GOT3 (cell line): Measurements from ENCODE around the gene FSTL4.

Experiments used
- DNase-seq: peaks from one replicate; lab custom pipeline; 2025; ENCODE audit warnings: mixed read lengths; lab: John Stamatoyannopoulos, UW

FSTL4 gene

GRCh38 chr5:133386662-133387061 is 225.7 kb downstream of the FSTL4 start:
- no peak for DNase-seq

GRCh38 chr5:133385346-133385745 is 227.0 kb downstream of the FSTL4 start:
- DNase-seq = no peak

- no peak for DNase-seq
Measured at GRCh38 chr5:133384903-133385302, 227.4 kb downstream of the FSTL4 start.

- no peak for DNase-seq
Measured at GRCh38 chr5:133384120-133384855, 228.1 kb downstream of the FSTL4 start.

- DNase-seq = no peak
Measured at GRCh38 chr5:133383580-133383939, 228.8 kb downstream of the FSTL4 start.

GRCh38 chr5:133382661-133383579 is 229.4 kb downstream of the FSTL4 start:
- no peak for DNase-seq

GRCh38 chr5:133381571-133382365 is 230.6 kb downstream of the FSTL4 start:
- DNase-seq = no peak

GRCh38 chr5:133381041-133381440 is 231.3 kb downstream of the FSTL4 start:
- no peak for DNase-seq

- no peak for DNase-seq
Measured at GRCh38 chr5:133377736-133378135, 234.6 kb downstream of the FSTL4 start.

GRCh38 chr5:133376986-133377385 is 235.4 kb downstream of the FSTL4 start:
- no peak for DNase-seq

- no peak for DNase-seq
Measured at GRCh38 chr5:133373121-133373870, 239.0 kb downstream of the FSTL4 start.

- no peak for DNase-seq
Measured at GRCh38 chr5:133372293-133372937, 239.9 kb downstream of the FSTL4 start.

GRCh38 chr5:133371371-133372155 is 240.8 kb downstream of the FSTL4 start:
- DNase-seq = no peak

- DNase-seq = no peak
Measured at GRCh38 chr5:133370904-133371303, 241.4 kb downstream of the FSTL4 start.

- DNase-seq = no peak
Measured at GRCh38 chr5:133370036-133370831, 242.1 kb downstream of the FSTL4 start.

GRCh38 chr5:133368916-133369783 is 243.2 kb downstream of the FSTL4 start:
- no peak for DNase-seq

GRCh38 chr5:133367984-133368383 is 244.4 kb downstream of the FSTL4 start:
- no peak for DNase-seq

GRCh38 chr5:133367071-133367786 is 245.1 kb downstream of the FSTL4 start:
- DNase-seq = no peak
